Ovary (tissue), 9 donors: ENCODE measurements around the gene CREB3L4. TPM values are rescaled to one million over a fixed set of nuclear protein-coding genes. Genes with fewer than 3 reads are reported as not detected.

Experiments
- DNase-seq, 5 donors: peaks; one replicate each; pipeline ENCODE4 v3.0.0-alpha.2; 2019 to 2020
- H3K27ac ChIP-seq, 2 donors: fragments of 200-600 bp; one replicate each; pipeline versions ENCODE4 v1.5.1 to v1.8.0; 2019 to 2022
- H3K27me3 ChIP-seq: fragments of 200-600 bp; one replicate; pipeline ENCODE4 v1.8.0; 2022
- H3K36me3 ChIP-seq: fragments of 200-600 bp; sonication (generic); one replicate; pipeline ENCODE4 v1.5.1; 2019
- H3K4me1 ChIP-seq: one replicate; pipeline ENCODE4 v1.8.1; 2013; ENCODE audit warnings: mild to moderate bottlenecking, moderate library complexity; ENCODE audit not compliant: insufficient read depth
- H3K4me3 ChIP-seq: fragments of 200-600 bp; sonication (generic); one replicate; pipeline ENCODE4 v1.5.1; 2017
- H3K9me3 ChIP-seq, 2 donors: fragments of 200-600 bp in 1 of 2; sonication (generic) in 1 of 2; one replicate each; pipeline versions ENCODE4 v1.5.1 to v1.8.1; 2013 to 2019; ENCODE audit warnings: mild to moderate bottlenecking in 1 of 2, moderate library complexity in 1 of 2
- CTCF ChIP-seq, 3 donors: fragments of 450-650 bp in 2 of 3; fragments of 200-600 bp in 1 of 3; IDR thresholded peaks; one replicate each; pipeline versions ENCODE4 v1.5.1 to v1.8.0; 2016 to 2022; ENCODE audit warnings: antibody characterized with exemption in 3 of 3, mild to moderate bottlenecking in 1 of 3
- EP300 ChIP-seq: sonication (generic); formaldehyde crosslinking; IDR thresholded peaks from one replicate; pipeline ENCODE4 v1.6.1; 2017; ENCODE audit warnings: antibody characterized with exemption
- POLR2A ChIP-seq: fragments of 450-650 bp; IDR thresholded peaks from one replicate; pipeline ENCODE4 v1.6.1; 2017; ENCODE audit warnings: antibody characterized with exemption, mild to moderate bottlenecking, moderate library complexity
- WGBS, 3 donors: extraction: QIAGEN DNeasy Blood & Tissue Kit in 1 of 3; methylation state at CpG; one replicate each; pipeline versions ENCODE4 v1.1.5 to v1.1.7; 2013 to 2017; 5-methylcytosine and 5-hydroxymethylcytosine counted together
- intact Hi-C, 4 donors: fragments of 100-400 bp; cut with DNase I; formaldehyde crosslinking; loops; one replicate each; pipeline versions ENCODE4 v1.11.0 to v1.15.1; 2022 to 2023
- polyA plus RNA-seq, 2 donors: library from polyadenylated mRNA; stranded (reverse); fragments of 200-250 nt in 1 of 2; fragments of 350-450 nt in 1 of 2; fragmentation: Illumina TruSeq in 1 of 2; extraction: RNeasy Lipid Tissue Mini Kit (QIAGEN cat#74804) in 1 of 2; gene quantifications; one replicate each; pipeline ENCODE4 v1.2.3, GENCODE V29; 2013 to 2014
- total RNA-seq, 7 donors: library from RNA; depleted of rRNA in 2 of 7; stranded (reverse); fragments of >200 nt in 2 of 7; fragmentation: NEBNext Ultra II Directional in 3 of 7; extraction: Animal tissue kit (Norgen Biotek cat#: 25700) in 3 of 7; gene quantifications; one replicate each; pipeline versions ENCODE4 v1.1.0 to v1.2.4, GENCODE V29; 2016 to 2023
- donor health status: DM: no; HTN: no; CAD: no; lungs with moderate emphysema.
- donor health status: DM: no; HTN: no; CAD: no.
- donor health status: Bipolar disorder and iron deficiency.
- donor health status: DM: yes; HTN: yes; CAD: no.
- donor health status: DM: no; HTN: no; CAD: no.
- donor health status: DM: yes; HTN: yes; CAD: no.

CREB3L4 gene
- total and polyA plus RNA-seq, 9 donors: 10.5 to 27.2 (median 16.6) TPM

GRCh38 chr1:153951801-153952200 lies 15.9 kb upstream of the CREB3L4 start:
- intact Hi-C loops: loop anchor here in 1 of 4 donors (10.0 kb wide), 1 partner anchor 157 kb away; no protein-coding TSS in a partner anchor
- Histone ChIP-seq H3K4me3 (no peak overlapping the region), H3K36me3 (no peaks in the 10 kb centered on the region), H3K4me1 (peaks cover 8% of the 10 kb centered on the region), H3K27ac (no peak overlapping the region), H3K27me3 (no peaks in the 10 kb centered on the region), H3K9me3 (no peaks in the 10 kb centered on the region)
- 86 to 92% (median 87%) methylated on average over 2 of the region's 2 CpGs for WGBS, 3 donors
- no peak for DNase-seq
- TF ChIP-seq CTCF (IDR thresholded peaks at IDR 0.05) (no peak), POLR2A (no peak), EP300 (no peak)

DNA sequence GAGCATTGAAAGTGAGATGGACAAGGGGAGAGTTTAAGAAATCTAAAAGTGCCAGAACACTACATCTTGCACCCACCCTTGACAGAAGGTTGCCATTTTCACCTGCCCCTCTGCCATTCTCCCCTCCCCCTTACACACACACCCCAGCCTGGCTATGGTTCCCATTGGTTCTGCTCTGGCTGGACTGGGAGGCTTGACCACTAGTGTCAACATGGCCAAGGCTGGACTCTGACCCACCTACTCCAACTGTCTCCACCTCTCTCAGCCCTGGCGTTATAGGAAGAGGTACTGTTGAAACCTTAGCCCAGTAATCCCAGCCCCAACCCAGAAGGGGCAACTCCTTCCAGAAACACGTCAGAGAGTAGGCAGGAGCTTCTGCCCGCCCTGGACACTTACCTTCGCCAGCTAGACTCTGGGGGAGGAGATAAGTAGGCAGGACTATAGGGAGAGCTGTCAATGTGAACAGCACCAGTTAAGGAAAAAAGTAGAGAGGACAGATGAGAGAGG lies 13.8 kb upstream of the CREB3L4 start:
- no peaks in the 10 kb centered on the region for H3K27me3 ChIP-seq
- H3K9me3 ChIP-seq: no peaks in the 10 kb centered on the region
- 70 to 76% (median 74%) methylated on average over 4 of the region's 4 CpGs for WGBS, 3 donors
- DNase-seq: no peak
- no peak overlapping the region for H3K27ac ChIP-seq
- H3K4me1 ChIP-seq: peaks cover 12% of the 10 kb centered on the region
- H3K36me3 ChIP-seq: no peaks in the 10 kb centered on the region
- H3K4me3 ChIP-seq: no peak overlapping the region
- no peak for TF ChIP-seq POLR2A
- no peak for TF ChIP-seq CTCF (IDR thresholded peaks at IDR 0.05)
- no peak for TF ChIP-seq EP300
- intact Hi-C loops: loop anchor here in 1 of 4 donors (10.0 kb wide), 1 partner anchor 159 kb away; no protein-coding TSS in a partner anchor

- Histone ChIP-seq H3K36me3 (no peaks in the 10 kb centered on the region), H3K9me3 (no peaks in the 10 kb centered on the region), H3K27me3 (no peaks in the 10 kb centered on the region), H3K4me1 (peaks cover 19% of the 10 kb centered on the region), H3K4me3 (no peak overlapping the region), H3K27ac (no peak overlapping the region)
- intact Hi-C loops: loop anchor here in 1 of 4 donors (10.0 kb wide), 1 partner anchor 160 kb away; no protein-coding TSS in a partner anchor
- TF ChIP-seq EP300: no peak
- DNase-seq: no peak
- 89 to 91% (median 91%) methylated on average over 10 of the region's 10 CpGs for WGBS, 3 donors
Measured at GRCh38 chr1:153954826-153955225, 12.9 kb upstream of the CREB3L4 start.

- 17 to 35% (median 27%) methylated on average over 6 of the region's 6 CpGs for WGBS, 3 donors
- no peak for DNase-seq
- H3K4me3 ChIP-seq: peak overlapping the region; percentile 72
- H3K4me1 ChIP-seq: peaks cover 25% of the 10 kb centered on the region
- no peak overlapping the region for H3K27ac ChIP-seq
- no peaks in the 10 kb centered on the region for H3K36me3 ChIP-seq
- no peaks in the 10 kb centered on the region for H3K27me3 ChIP-seq
- no peaks in the 10 kb centered on the region for H3K9me3 ChIP-seq
- TF ChIP-seq EP300: no peak
- no peak for TF ChIP-seq POLR2A
- no peak for TF ChIP-seq CTCF (IDR thresholded peaks at IDR 0.05)
- intact Hi-C loops: loop anchor here in 1 of 4 donors (10.0 kb wide), 1 partner anchor 162 kb away; no protein-coding TSS in a partner anchor
Measured at GRCh38 chr1:153956997-153957715, 10.5 kb upstream of the CREB3L4 start.

- TF ChIP-seq CTCF (IDR thresholded peaks at IDR 0.05): no peak
- TF ChIP-seq POLR2A: no peak
- TF ChIP-seq EP300: no peak
- peak overlapping the region; percentile 72 for H3K4me3 ChIP-seq
- H3K4me1 ChIP-seq: peaks cover 31% of the 10 kb centered on the region
- intact Hi-C loops: loop anchor here in 1 of 4 donors (10.0 kb wide), 1 partner anchor 163 kb away; no protein-coding TSS in a partner anchor
- H3K27ac ChIP-seq: peak overlapping the region in 1 of 2 donors; percentile 71
- no peak for DNase-seq
- 0% methylated on average over 13 of the region's 13 CpGs for WGBS, 3 donors
- no peaks in the 10 kb centered on the region for H3K9me3 ChIP-seq
- no peaks in the 10 kb centered on the region for H3K27me3 ChIP-seq
- no peaks in the 10 kb centered on the region for H3K36me3 ChIP-seq
Measured at GRCh38 chr1:153957744-153958110, 10.0 kb upstream of the CREB3L4 start.
